Activated T-helper 2 cell treated with anti-CD3 and anti-CD28 coated beads, Interferon-gamma antibody, Interleukin-2, Interleukin-4, amounts not matched to agents 10 μg/mL and 5 μg/mL and 100 μg/mL, durations not matched to agents 14 hours and 24 hours and 36 hours (primary cell): ENCODE results near the gene KLHL40. TPM values are rescaled to one million over a fixed set of nuclear protein-coding genes. Genes with fewer than 3 reads are reported as not detected.

ENCODE experiments used
- DNase-seq: peaks from one replicate; pipeline ENCODE4 v3.0.0; 2021; ENCODE audit warnings: low spot score
- H3K27ac Mint-ChIP-seq: one replicate; pipeline ENCODE4 v1.8.0; 2021; ENCODE audit warnings: mixed read lengths
- H3K27me3 Mint-ChIP-seq: one replicate; pipeline ENCODE4 v1.8.0; 2021; ENCODE audit warnings: low read depth, mixed read lengths
- H3K36me3 Mint-ChIP-seq: one replicate; pipeline ENCODE4 v1.8.0; 2021; ENCODE audit warnings: low read depth, mixed read lengths
- H3K4me1 Mint-ChIP-seq: one replicate; pipeline ENCODE4 v1.8.0; 2021; ENCODE audit warnings: low read depth, mixed read lengths
- H3K4me3 Mint-ChIP-seq: one replicate; pipeline ENCODE4 v1.8.0; 2021; ENCODE audit warnings: low read depth, mild to moderate bottlenecking, moderate library complexity, mixed read lengths
- H3K9me3 Mint-ChIP-seq: one replicate; pipeline ENCODE4 v1.8.0; 2021; ENCODE audit warnings: mixed read lengths
- intact Hi-C: fragments of 100-400 bp; cut with micrococcal nuclease; formaldehyde crosslinking; loops from one replicate; pipeline ENCODE4 v1.15.1; 2023
- total RNA-seq: library from RNA; stranded (reverse); gene quantifications from 2 replicates; pipeline ENCODE4 v1.2.3, GENCODE V29; 2022

Gene KLHL40
- total RNA-seq, 1 donor from 2014 or later = not detected

DNA sequence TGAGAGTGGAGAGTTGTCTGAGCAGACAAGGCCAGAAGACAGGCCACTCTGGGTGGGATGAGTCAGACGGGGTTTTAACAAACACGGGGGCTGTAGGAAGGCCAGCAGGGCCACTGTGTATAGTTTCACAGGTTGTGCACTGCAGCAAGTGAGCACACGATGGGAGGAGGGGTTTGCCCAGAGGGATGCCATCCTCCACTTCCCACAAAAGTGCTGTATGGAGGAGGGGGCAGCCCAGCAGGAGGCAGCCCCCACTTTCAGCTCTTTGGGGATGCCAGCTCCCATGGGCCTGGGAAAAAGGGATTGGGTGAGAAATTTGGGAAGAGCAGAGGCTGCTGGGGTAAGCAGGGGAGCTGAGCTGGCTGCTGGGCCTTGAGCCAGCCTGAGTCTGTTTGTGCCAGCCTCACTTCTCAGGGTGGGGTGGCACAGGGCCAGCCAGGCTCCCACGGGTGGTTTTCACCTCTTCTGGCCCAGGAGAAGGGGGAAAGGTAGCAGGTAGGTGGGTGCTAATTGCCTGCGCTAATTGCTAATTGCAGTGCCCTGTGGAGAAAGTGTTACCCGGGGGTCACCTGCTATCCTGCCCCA, 25.1 kb upstream of the KLHL40 start:
- H3K27me3 Mint-ChIP-seq = peaks cover 2% of the 10 kb centered on the region
- intact Hi-C loops = loop anchor here (5.0 kb wide), 1 partner anchor 82 kb away; no protein-coding TSS in a partner anchor
- H3K4me3 Mint-ChIP-seq = no peak overlapping the region
- H3K4me1 Mint-ChIP-seq = no peaks in the 10 kb centered on the region
- H3K9me3 Mint-ChIP-seq = no peaks in the 10 kb centered on the region
- no peak overlapping the region for H3K27ac Mint-ChIP-seq
- no peak for DNase-seq
- no peaks in the 10 kb centered on the region for H3K36me3 Mint-ChIP-seq

- H3K27ac Mint-ChIP-seq = no peak overlapping the region
- H3K27me3 Mint-ChIP-seq = no peaks in the 10 kb centered on the region
- H3K9me3 Mint-ChIP-seq = no peaks in the 10 kb centered on the region
- no peak overlapping the region for H3K4me3 Mint-ChIP-seq
- no peaks in the 10 kb centered on the region for H3K36me3 Mint-ChIP-seq
- intact Hi-C loops = loop anchor here (5.0 kb wide), 1 partner anchor 81 kb away; no protein-coding TSS in a partner anchor
- no peaks in the 10 kb centered on the region for H3K4me1 Mint-ChIP-seq
- DNase-seq = no peak
These were observed 24.4 kb upstream of the KLHL40 start for GRCh38 chr3:42660898-42661297.

DNA sequence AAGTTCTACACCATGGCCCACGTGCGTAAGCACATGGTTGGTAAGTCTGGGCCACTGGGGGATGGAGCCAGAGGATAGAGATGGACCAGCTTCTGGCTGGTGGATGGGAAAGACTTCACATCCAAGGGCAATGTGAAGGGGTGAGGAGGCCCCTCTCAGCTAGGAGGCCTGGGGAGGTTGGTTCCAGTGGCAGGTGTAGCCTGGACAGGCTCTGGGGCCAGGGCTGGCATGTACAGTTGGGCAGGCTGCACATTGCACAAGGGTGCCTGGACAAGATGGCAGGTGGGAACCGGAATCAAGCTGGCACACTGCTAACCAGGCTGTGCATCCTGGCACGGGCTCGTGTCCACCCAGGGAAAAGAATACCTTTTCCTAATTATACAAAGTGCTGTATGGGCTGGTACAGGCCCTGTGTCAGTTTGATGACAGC, 23.7 kb upstream of the KLHL40 start:
- H3K36me3 Mint-ChIP-seq = no peaks in the 10 kb centered on the region
- no peaks in the 10 kb centered on the region for H3K4me1 Mint-ChIP-seq
- H3K27ac Mint-ChIP-seq = no peak overlapping the region
- intact Hi-C loops = loop anchor here (5.0 kb wide), 1 partner anchor 81 kb away; no protein-coding TSS in a partner anchor
- no peaks in the 10 kb centered on the region for H3K27me3 Mint-ChIP-seq
- DNase-seq = no peak
- H3K4me3 Mint-ChIP-seq = no peak overlapping the region
- no peaks in the 10 kb centered on the region for H3K9me3 Mint-ChIP-seq

GRCh38 chr3:42662037-42662812, 23.1 kb upstream of the KLHL40 start:
- Mint-ChIP-seq H3K4me1 (no peaks in the 10 kb centered on the region), H3K27me3 (no peaks in the 10 kb centered on the region), H3K9me3 (no peaks in the 10 kb centered on the region), H3K27ac (no peak overlapping the region), H3K4me3 (no peak overlapping the region), H3K36me3 (no peaks in the 10 kb centered on the region)
- intact Hi-C loops = loop anchor here (5.0 kb wide), 1 partner anchor 80 kb away; no protein-coding TSS in a partner anchor
- no peak for DNase-seq

DNA sequence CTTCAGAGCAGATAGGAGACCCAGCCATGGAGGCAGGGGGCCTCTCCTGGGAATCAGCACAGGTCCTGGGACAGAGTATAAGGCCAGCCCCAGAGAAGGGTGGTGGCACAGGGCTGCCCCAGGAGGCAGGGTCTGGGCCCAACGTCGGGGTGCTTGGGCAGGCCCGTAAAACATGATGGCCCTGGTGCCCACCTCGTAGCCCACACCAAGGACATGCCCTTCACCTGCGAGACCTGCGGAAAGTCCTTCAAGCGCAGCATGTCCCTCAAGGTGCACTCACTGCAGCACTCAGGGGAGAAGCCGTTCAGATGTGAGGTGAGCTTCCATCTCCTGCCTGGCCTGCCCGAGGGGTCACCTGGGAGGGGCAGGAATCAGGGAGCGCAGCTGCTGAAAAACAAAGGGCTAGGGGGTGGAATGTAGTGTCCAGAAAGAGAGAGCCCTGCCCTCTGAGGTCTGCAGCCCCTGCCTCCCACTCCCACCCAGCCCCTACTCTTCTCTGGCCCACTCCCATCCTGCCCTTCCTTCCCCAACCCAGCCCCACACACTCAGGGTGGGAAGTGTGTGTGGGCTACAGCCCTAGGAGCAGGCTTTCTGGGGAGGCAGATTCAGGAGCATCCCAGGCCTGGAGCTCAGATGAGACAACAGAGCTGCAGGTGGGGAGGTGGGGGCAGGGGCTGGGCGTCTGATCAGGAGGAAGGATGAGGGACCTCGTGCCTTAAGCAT, 22.4 kb upstream of the KLHL40 start:
- no peak overlapping the region for H3K4me3 Mint-ChIP-seq
- intact Hi-C loops = loop anchor here (5.0 kb wide), 1 partner anchor 79 kb away; no protein-coding TSS in a partner anchor
- no peak for DNase-seq
- H3K27me3 Mint-ChIP-seq = no peaks in the 10 kb centered on the region
- no peak overlapping the region for H3K27ac Mint-ChIP-seq
- H3K4me1 Mint-ChIP-seq = no peaks in the 10 kb centered on the region
- H3K36me3 Mint-ChIP-seq = no peaks in the 10 kb centered on the region
- H3K9me3 Mint-ChIP-seq = no peaks in the 10 kb centered on the region

GRCh38 chr3:42663581-42664437, 21.5 kb upstream of the KLHL40 start:
- no peak overlapping the region for H3K4me3 Mint-ChIP-seq
- H3K36me3 Mint-ChIP-seq = no peaks in the 10 kb centered on the region
- H3K9me3 Mint-ChIP-seq = peaks cover 2% of the 10 kb centered on the region
- DNase-seq = no peak
- intact Hi-C loops = loop anchor here (5.0 kb wide), 1 partner anchor 78 kb away; no protein-coding TSS in a partner anchor
- no peak overlapping the region for H3K27ac Mint-ChIP-seq
- H3K27me3 Mint-ChIP-seq = no peaks in the 10 kb centered on the region
- H3K4me1 Mint-ChIP-seq = no peaks in the 10 kb centered on the region

DNA sequence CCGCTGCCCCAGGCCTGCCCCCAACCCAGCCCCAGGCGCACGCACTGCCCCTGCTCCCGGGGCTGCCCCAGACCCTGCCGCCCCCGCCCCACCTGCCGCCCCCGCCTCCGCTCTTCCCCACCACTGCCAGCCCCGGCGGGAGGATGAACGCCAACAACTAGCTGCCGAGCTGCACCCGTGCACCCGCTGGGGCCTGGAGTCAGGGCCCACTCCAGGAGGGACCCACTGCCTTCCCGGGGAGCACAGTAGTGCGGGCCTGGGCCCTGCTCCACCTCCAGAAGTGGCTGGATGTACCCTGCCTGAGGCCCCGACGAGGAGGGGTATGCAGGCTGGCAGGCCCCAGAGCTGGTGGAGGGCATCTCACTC, 20.9 kb upstream of the KLHL40 start:
- H3K36me3 Mint-ChIP-seq = no peaks in the 10 kb centered on the region

GRCh38 chr3:42665050-42665878, 20.1 kb upstream of the KLHL40 start:
- DNase-seq = no peak
- Mint-ChIP-seq H3K4me3 (no peak overlapping the region), H3K9me3 (peaks cover 4% of the 10 kb centered on the region), H3K4me1 (no peaks in the 10 kb centered on the region), H3K36me3 (no peaks in the 10 kb centered on the region), H3K27me3 (peaks cover 2% of the 10 kb centered on the region), H3K27ac (no peak overlapping the region)
- intact Hi-C loops = no loop called here

More for the DNA sequence above, 20.9 kb upstream of the KLHL40 start:
- H3K4me1 Mint-ChIP-seq = no peaks in the 10 kb centered on the region
- no peak overlapping the region for H3K27ac Mint-ChIP-seq
- intact Hi-C loops = loop anchor here (5.0 kb wide), 1 partner anchor 78 kb away; no protein-coding TSS in a partner anchor
- no peak overlapping the region for H3K4me3 Mint-ChIP-seq
- H3K9me3 Mint-ChIP-seq = peaks cover 4% of the 10 kb centered on the region
- DNase-seq = no peak
- H3K27me3 Mint-ChIP-seq = peaks cover 2% of the 10 kb centered on the region

DNA sequence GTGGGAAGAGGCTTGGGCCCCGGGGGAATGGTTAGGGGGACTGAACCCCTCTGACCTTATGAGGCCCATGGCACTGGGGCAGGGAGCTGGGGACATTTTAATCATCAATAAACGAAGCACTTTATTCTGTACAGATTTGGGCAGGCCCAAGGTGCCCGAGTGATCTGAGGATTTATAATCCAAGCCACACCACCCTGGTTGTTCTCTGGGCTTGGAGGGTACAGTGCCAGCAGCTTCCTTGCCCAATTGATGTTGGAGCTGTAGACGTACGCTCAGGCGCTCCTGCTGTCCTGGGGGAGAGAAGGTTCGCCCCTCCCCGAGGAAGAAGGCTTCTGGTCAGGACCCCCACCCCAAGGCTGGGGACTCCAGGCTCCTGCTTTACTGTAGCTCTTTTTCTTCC, 19.3 kb upstream of the KLHL40 start:
- Mint-ChIP-seq H3K4me3 (no peak overlapping the region), H3K27me3 (peaks cover 2% of the 10 kb centered on the region), H3K27ac (no peak overlapping the region), H3K9me3 (peaks cover 4% of the 10 kb centered on the region), H3K4me1 (no peaks in the 10 kb centered on the region), H3K36me3 (no peaks in the 10 kb centered on the region)
- no peak for DNase-seq
- intact Hi-C loops = no loop called here

DNA sequence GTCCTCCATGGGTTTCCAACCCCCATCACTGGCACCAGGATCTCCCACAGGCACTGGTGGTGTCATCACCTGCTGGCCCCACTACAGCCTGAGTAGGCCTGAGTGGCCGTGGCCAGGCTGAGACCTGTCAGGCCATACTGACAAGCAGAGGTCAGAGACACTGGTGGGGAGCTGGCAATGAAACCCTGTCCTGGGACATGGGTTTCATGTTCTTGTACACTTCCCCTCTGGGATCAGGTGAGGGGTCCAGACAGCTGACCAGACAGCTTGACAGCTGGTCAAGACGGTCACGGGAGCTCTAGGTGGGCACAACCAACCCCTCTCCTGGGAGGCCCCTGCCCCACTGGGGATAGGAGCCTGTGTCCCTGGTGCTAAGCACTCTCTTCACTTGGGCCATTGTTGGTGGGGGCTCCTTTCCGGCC, 18.7 kb upstream of the KLHL40 start:
- Mint-ChIP-seq H3K9me3 (peaks cover 4% of the 10 kb centered on the region), H3K27ac (no peak overlapping the region), H3K4me3 (no peak overlapping the region), H3K27me3 (peaks cover 2% of the 10 kb centered on the region), H3K4me1 (no peaks in the 10 kb centered on the region), H3K36me3 (no peaks in the 10 kb centered on the region)
- intact Hi-C loops = no loop called here
- DNase-seq = no peak

GRCh38 chr3:42667096-42667522, 18.2 kb upstream of the KLHL40 start:
- Mint-ChIP-seq H3K27ac (no peak overlapping the region), H3K36me3 (no peaks in the 10 kb centered on the region), H3K9me3 (peaks cover 4% of the 10 kb centered on the region), H3K4me1 (no peaks in the 10 kb centered on the region), H3K27me3 (peaks cover 2% of the 10 kb centered on the region), H3K4me3 (no peak overlapping the region)
- intact Hi-C loops = no loop called here
- no peak for DNase-seq
